Stimulated activated CD4-positive, alpha-beta T cell treated with anti-CD3 and anti-CD28 coated beads, TNF-alpha, amount 100 ng/mL, for 1 hour (primary cell): ENCODE measurements around the gene ZACN.

Source experiments
- DNase-seq, 3 donors: peaks; one replicate each; pipeline ENCODE4 v3.0.0-alpha.2; 2020; ENCODE audit warnings: low read depth in 3 of 3, low spot score in 1 of 3

ZACN gene

DNA sequence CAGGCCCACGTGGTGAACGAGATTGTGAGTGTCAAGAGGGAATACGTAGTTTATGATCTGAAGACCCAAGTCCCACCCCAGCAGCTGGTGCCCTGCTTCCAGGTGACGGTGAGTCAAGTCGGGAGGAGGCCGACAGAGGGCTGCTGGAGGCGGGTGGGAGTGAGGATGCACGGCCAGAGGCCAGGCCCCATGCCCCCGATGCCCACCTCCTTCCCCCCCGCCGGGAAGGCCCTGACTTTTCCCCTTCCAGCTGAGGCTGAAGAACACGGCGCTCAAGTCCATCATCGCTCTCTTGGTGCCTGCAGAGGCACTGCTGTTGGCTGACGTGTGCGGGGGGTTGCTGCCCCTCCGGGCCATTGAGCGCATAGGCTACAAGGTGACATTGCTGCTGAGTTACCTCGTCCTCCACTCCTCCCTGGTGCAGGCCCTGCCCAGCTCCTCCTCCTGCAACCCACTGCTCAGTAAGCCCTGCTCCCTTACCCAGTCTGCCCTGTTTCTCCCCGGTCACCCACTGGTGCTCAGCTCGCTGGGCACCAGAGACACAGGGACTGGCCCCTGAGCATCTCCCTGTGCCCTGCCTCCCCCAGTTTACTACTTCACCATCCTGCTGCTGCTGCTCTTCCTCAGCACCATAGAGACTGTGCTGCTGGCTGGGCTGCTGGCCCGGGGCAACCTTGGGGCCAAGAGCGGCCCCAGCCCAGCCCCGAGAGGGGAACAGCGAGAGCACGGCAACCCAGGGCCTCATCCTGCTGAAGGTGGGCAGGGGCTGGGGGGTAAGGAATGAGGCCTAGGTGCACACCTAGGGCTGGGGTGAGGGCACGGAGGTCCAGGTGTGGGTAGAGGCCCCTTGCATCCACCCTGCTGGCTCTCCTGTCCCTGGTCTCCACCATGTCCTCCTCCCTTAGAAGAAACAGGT, 2.6 kb downstream of the ZACN start:
- no peak for DNase-seq

DNA sequence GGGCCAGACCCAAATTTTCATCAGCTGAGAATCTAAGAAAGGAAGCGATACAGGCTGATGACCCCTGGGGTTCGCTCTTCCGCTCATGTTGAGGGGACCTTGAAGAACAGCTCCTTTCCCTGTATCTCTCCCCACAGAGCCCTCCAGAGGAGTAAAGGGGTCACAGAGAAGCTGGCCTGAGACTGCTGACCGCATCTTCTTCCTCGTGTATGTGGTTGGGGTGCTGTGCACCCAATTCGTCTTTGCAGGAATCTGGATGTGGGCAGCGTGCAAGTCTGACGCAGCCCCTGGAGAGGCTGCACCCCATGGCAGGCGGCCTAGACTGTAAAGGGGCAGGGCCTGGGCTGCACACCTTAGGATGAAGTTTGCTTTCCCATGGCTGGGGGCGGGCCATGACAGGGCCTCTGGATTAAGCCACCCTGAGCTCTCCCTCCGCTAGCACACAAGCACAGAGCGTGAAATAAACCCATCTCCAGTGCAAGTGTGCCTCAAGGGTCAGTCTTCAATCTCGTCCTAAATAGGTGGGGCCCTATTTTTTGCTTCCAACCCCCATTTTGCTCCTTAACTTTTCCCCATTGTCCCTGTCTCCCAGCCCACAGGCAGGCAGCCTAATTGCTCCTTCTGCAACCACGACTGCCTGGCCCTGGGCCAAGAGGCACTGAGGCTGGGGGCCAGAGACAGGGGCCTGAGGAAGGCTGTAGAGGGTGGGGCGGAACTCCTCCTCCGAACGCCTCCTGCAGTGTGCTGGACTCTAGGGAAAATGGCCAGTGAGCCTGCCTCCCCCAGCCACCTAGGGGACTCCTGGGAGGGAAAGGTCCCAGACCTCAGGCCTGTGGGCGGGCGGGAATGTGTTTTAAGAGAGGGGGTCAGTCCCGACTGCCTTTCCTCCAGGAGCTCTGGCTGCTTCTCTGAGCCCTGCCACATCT, 3.6 kb downstream of the ZACN start:
- no peak for DNase-seq

DNA sequence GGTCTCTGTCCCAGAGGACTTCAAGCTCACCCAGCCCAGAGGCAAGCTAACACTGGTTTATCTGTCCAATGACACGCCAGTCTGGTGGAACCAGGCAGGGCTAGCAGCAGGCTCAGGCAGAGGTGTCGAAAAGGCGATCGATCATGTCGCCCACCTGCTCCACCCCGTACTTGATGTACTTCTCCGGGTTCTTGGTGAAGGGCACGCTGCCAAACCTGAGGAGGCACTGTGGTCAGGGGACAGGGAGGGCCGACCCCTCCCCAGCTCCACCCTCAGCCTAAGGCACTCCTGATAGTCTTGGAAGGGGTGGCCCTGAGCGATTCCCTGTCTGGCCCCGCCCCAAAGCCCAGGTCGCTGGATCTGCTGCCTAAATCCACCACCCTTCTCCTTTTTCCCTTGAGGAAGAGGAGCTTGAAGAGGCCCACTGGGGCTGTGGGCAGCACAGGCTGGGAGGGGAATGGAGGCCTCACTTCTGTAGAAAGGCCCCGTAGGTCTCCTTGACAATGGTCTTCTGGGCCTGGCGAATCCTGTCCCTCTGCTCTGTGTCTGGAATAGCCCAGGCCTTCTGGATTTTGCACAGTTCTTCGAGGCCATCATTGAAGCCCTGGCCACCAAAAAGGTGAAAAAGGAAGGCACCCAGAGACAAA, 4.7 kb downstream of the ZACN start:
- DNase-seq = no peak

- DNase-seq = no peak
Observed at GRCh38 chr17:76085066-76085730, 6.2 kb downstream of the ZACN start.

DNA sequence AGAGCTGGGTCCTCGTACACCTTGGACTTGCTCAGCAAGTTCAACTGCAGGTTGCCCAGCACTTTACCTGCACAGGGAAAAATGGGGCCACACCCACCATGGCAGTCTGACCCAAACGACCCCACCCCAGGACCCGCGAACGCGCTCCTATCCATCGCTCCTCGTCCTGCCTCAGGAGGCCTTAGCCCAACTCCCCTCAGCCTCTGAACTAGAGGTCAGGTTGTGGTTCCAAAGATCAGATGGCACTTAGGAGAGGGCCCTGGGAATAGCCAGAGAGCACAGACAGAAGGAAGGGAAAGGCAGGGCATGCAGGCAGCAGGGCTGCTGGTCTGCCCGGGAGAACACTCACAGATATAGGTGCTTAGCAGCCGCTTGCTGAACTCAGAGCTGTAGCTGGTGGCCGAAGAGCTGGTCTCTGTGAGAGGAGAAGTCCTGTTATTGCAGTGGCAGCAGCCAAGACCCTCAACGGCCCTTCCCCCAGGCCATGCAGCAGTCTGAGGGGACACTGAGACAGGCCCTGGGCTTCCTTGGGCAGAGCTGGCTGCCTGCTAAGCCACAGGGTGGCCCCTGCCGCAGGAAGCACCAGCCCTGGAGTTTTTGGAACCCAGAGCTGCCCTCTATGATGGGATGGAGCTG, 6.9 kb downstream of the ZACN start:
- no peak for DNase-seq

DNA sequence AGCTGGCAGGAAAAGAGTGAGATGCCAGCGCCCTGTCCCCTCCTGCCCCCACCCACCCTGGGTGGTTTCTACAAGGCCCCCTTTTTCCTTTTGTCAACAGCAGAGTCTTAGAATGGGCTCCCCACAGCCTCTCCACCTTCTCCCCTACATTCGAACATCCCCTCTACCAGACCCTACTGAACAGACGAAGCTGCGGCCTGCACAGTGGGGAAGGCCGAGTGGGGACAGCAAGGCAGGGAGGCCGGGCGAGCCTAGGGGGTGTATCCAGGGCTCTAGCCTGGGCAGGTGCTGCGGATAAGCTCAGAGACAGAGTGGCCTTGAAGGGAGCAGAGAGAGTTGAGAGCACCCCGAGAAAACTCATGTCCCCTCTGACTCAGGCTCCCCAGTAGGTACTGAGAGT, 7.4 kb downstream of the ZACN start:
- no peak for DNase-seq

DNA sequence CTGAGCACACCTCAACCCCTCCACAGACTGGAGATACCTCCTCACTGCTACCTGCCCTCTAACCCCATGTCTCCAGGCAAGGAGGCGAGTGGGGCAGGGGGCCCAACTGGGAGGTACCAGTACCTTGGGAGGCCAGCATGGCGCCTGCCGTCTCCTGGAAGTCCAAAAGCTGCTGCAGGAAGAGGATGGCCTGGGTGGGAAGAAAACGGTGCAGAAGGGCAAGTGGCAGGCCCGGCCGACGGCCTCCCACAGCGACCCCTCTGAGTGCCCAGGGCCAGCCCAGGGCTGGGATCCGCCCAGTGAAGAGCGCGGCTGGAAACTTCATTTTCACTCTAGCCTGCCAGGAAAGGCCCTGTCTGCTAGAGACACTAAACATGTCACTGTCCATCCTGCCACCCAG, 8.5 kb downstream of the ZACN start:
- DNase-seq = no peak

DNA sequence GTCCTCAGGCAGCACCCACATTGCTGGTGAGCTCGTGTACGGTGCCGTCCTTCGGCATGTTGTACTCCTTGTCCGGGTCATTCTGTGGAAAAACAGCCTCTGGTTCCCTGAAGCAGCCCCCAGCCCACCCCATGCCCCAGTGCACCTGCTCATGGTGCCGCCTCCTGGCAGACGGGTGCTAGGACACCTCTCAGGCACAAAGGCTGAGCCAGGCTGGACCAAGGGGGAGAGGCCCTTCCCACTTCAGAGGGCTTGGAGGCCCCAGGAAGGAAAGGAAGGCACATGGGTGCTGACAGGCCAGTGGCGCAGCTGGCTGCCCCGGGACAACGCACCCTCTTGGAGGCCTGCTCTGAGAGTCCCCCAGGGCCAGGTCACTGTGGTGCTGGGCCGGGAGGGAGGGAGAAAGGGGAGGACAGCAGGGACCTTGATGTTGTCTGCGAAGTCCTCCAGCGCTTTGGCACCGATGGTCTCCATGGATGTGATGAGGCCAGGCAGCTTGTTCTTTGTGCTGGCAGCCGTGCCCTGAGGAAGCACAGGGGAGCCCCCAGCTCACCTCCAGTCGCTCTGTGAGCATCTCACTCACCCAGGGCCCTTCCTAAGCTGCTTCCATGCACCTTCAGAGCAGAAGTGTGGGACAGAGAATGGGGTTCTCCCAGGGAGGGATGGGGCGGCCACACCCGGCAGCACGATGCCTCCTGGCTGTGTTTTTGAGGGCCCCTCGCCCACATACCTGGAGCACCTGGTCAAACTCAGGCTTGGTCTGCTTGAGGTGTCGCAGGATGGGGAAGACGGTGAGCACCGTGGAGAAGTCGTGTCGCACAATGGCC, 9.3 kb downstream of the ZACN start:
- no peak for DNase-seq

GRCh38 chr17:76088868-76089576, 10.0 kb downstream of the ZACN start:
- DNase-seq = no peak

- DNase-seq = no peak
Observed at GRCh38 chr17:76089680-76090516, 10.9 kb downstream of the ZACN start.

- no peak for DNase-seq
Observed at GRCh38 chr17:76090517-76091129, 11.6 kb downstream of the ZACN start.

DNA sequence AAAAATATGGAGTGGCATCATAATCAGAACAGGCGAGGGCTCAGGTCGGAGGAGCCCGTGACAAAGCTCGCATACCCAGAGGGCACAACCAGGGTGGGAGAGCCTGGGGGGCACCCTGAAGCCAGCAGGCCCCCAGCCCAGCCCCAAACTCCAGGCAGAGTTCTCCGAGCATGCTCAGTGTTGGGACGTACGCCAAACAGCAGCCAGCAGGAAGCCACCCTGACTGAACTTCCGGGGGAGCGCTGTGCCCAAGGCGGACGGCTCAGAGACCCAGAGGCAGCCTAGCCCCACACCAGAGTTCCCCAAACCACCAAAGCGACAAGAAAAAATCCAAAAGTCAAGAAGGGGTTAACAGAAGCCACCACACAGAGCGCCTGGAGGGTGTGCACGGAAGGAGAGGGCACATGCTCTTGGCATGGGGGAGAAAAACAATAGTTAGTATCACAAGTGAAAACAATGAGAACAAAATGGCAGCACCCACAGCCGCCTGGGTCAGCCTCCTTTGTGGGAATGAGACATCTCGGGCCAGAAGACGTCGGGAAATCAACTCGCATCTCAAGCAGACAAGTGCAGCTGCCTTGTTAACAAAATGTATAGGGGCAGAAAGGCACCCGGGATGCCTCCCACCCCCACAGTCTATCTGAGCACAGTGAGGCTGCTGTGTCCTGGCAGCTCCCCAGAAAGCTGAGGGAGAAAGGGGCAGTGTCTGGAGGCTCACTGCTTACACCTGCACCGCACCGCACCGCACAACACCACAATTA, 12.7 kb downstream of the ZACN start:
- no peak for DNase-seq

DNA sequence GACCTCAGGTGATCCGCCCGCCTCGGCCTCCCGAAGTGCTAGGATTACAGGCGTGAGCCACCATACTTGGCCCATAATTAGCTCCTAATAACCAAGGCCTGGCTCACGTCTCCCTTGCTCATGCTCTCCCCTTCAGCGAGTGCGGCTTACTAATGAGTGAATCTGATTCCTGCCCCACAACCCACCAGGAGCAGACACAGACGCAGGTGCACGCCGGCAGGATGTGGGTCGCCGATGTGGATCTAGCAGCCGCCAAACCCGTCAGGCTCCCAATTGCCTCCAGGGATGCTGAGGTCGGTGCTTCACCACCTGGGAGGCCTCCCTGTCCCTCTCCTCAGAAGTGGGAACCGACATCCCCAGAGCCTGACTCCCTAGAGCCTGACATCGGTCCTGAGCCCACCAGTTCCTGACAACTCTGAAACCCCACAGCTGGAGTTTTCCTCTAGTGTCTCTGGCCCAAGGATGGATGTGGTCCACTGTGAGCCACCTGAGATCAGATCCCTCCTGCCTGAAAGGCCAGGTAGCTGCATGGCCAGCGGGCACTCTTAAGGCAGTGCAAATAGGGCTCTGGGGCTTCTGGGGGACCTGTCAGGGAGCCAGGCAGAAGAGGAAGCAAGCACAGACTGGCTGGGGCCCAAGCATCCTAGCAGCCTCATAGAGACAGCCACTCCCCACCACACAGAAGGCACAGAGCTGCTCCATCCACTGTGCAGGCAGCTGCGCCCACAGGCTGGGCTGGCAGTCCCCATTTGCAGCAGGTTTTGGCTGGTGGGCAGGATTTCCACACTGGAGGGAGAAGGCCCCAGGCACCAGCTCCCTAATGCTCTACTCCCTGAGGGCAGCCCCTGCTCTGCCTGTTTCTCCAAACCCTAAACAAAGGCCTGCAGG, 13.8 kb downstream of the ZACN start:
- no peak for DNase-seq

DNA sequence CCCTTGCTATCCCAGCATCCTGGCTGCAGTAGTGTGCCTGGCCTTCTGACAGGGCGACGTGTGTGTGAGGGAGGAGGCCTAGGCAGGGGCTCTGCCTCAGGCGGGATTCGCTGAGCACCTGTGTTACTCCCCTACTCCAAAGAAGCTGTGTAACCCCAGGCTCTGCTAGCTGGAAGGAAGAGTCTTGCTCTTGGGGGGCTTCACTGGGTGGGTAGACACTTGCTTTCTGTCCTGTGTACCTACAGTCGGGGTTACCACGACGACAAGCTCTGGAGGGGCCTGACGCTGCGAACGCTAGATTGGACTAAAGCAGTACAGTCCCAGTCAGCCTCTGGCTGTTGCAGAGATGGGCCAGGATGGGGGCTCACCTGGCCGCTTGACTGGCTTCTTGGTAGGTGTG, 15.1 kb downstream of the ZACN start:
- no peak for DNase-seq

DNA sequence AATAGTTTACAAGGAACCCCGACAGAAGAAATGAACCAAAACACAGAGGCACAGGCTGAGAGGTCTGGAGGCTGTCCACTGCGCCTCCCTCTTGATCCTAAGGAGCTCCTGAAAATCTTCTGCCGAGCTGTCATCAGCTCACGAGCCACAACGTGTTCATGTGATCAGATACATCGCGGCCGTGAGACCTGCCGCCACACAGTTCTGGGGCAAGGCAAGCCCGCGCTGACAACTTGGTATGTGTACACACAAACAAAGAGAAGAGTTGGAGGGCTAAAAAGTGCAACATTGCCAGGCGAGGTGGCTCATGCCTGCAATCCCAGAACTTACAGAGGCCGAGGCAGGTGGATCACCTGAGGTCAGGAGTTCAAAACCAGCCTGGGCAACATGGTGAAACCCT, 17.0 kb downstream of the ZACN start:
- DNase-seq = no peak

DNA sequence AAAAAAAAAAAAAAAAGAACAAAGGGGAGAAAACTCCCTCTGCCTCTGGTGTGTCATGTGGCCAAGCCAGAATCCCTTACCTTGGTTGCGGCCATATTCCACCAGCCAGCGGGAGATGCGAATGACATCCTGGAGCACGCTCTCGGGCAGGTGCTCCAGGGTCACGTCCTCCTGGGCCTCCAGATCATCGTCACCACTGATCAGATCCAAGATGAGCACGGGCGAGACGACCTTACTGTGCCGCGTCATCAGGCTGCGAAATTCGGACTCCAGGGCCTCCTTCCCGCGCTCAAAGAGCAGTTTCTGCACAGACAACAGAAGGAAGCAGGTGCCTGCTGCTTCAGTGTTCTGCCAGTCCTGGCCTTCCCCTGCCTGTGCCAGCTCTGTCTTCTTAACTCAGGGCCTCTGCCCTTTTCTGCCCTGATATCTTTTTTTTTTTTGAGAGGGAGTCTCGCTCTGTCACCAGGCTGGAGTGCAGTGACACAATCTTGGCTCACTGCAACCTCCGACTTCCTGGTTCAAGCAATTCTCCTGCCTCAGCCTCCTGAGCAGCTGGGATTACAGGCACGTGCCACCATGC, 18.8 kb downstream of the ZACN start:
- no peak for DNase-seq
